Measurements from ENCODE around the gene COL10A1.

- TF ChIP-seq TAF1 (IDR thresholded peaks at IDR 0.05; ENCODE audit: borderline replicate concordance, low read depth, low read length) (no peak), POLR2A (IDR thresholded peaks at IDR 0.05; ENCODE audit: low read depth, low read length) (no peak)
Measured at GRCh38 chr6:116127771-116128493, 2.0 kb upstream of the COL10A1 start.

Data from GM12892 (cell line).